ENCODE measurements around the gene TBX1.

The TBX1 gene

DNA sequence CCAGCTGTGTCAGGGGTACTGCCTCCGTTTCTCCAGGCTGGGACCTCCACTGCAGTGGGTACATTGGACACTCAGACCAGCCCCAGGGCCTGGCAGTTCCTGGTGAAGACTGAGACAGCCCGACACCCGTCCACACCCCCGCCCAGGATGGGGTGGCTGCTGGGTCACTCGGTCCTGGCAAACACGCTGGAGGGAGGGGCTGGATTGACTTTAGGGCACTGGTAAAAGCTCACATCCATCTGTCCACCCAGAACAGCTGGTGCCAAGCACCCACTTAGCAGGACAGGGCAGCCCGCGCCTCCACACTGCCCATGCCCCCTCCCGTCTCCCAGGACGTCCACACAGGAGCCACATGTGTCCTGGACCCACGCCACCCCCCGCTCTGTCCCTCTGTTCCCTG is 10.7 kb upstream of the TBX1 start:
- H3K4me2 ChIP-seq (ENCODE audit: low read length): no peak overlapping the region
- no peaks in the 10 kb centered on the region for H3K9me3 ChIP-seq (ENCODE audit: control insufficient read depth, insufficient read depth, low read length)
- H3K4me1 ChIP-seq (ENCODE audit: control insufficient read depth, low read length): no peaks in the 10 kb centered on the region
- H3F3A ChIP-seq (ENCODE audit: control insufficient read depth, insufficient read depth): no peaks in the 10 kb centered on the region
- no peaks in the 10 kb centered on the region for H3K9me2 ChIP-seq (replicated peaks; ENCODE audit: control insufficient read depth, low read length)
- H3K27ac ChIP-seq (ENCODE audit: low read depth, low read length): no peak overlapping the region
- no peaks in the 10 kb centered on the region for H3K36me3 ChIP-seq (ENCODE audit: control insufficient read depth, low read length)
- H4K20me1 ChIP-seq (ENCODE audit: control insufficient read depth, insufficient read depth, low read depth, low read length): no peaks in the 10 kb centered on the region
- no peak overlapping the region for H3K4me3 ChIP-seq (ENCODE audit: low read length)
- no peak for TF ChIP-seq EZH2phosphoT487 (IDR thresholded peaks at IDR 0.05; ENCODE audit: borderline replicate concordance, low read length)
- TF ChIP-seq, protein P1, sequence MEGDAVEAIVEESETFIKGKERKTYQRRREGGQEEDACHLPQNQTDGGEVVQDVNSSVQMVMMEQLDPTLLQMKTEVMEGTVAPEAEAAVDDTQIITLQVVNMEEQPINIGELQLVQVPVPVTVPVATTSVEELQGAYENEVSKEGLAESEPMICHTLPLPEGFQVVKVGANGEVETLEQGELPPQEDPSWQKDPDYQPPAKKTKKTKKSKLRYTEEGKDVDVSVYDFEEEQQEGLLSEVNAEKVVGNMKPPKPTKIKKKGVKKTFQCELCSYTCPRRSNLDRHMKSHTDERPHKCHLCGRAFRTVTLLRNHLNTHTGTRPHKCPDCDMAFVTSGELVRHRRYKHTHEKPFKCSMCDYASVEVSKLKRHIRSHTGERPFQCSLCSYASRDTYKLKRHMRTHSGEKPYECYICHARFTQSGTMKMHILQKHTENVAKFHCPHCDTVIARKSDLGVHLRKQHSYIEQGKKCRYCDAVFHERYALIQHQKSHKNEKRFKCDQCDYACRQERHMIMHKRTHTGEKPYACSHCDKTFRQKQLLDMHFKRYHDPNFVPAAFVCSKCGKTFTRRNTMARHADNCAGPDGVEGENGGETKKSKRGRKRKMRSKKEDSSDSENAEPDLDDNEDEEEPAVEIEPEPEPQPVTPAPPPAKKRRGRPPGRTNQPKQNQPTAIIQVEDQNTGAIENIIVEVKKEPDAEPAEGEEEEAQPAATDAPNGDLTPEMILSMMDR (IDR thresholded peaks at IDR 0.05; ENCODE audit: low read depth, low read length, poor library complexity, severe bottlenecking): no peak
- H3K27me3 ChIP-seq (ENCODE audit: control insufficient read depth, low read length): peaks cover 23% of the 10 kb centered on the region
- no peaks in the 10 kb centered on the region for H3K79me2 ChIP-seq (ENCODE audit: control insufficient read depth, low read length)

DNA sequence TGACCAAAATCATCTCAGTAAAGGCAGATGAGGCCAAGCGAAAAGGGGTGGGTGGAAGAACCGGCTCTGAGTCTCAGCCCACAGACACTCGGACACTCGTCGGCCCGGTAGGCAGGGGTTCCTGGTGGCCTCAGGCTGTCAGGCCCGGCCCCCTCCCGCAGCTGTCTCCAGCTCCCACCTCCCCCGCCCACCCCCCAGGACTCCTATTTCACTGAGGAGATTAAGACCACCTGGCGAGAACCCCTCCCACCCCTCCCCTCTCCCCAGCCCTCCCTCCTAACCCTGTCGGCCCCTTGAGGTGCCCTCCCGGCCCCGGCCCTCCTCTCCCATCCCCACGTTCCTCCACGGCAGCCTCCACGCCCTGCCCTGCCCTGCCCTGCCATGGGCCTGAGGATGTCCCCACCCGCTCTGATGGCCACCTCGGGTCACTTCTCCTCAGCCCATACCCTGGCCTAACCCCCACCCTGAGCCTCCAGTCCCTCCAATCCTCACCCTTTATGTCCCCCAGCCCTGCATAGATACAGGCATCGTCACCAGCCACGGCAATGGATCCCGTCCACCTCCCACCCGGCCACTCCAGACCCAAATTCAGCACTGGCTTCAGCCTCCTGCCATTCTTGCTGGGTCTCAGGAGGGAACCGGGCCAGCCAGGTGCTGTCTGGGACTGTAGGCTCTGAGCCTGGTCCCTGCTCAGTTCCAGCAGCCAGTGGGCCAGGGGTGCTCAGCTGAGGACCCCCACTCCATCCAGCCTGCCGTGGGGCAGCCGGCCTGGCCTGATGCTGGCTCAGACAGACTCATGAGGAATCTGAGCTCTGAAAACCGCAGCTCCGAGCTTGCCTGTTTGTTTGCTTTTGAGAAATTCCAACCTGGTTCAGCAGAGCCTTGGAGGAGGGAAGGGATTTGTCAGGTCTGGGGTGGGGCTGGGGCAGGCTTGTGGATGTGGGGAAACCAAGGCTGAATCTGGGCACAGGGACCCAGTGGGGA is 9.8 kb upstream of the TBX1 start:
- Histone ChIP-seq H3K4me1 (ENCODE audit: control insufficient read depth, low read length) (no peaks in the 10 kb centered on the region), H3K9me3 (ENCODE audit: control insufficient read depth, insufficient read depth, low read length) (no peaks in the 10 kb centered on the region), H4K20me1 (ENCODE audit: control insufficient read depth, insufficient read depth, low read depth, low read length) (no peaks in the 10 kb centered on the region), H3K79me2 (ENCODE audit: control insufficient read depth, low read length) (no peaks in the 10 kb centered on the region), H3K4me3 (ENCODE audit: low read length) (no peak overlapping the region), H3K27me3 (ENCODE audit: control insufficient read depth, low read length) (peaks cover 32% of the 10 kb centered on the region), H3K27ac (ENCODE audit: low read depth, low read length) (no peak overlapping the region), H3F3A (ENCODE audit: control insufficient read depth, insufficient read depth) (no peaks in the 10 kb centered on the region), H3K36me3 (ENCODE audit: control insufficient read depth, low read length) (no peaks in the 10 kb centered on the region), H3K4me2 (ENCODE audit: low read length) (no peak overlapping the region), H3K9me2 (replicated peaks; ENCODE audit: control insufficient read depth, low read length) (no peaks in the 10 kb centered on the region)
- no peak for TF ChIP-seq EZH2phosphoT487 (IDR thresholded peaks at IDR 0.05; ENCODE audit: borderline replicate concordance, low read length)
- TF ChIP-seq, protein P1 (IDR thresholded peaks at IDR 0.05; ENCODE audit: low read depth, low read length, poor library complexity, severe bottlenecking): no peak

DNA sequence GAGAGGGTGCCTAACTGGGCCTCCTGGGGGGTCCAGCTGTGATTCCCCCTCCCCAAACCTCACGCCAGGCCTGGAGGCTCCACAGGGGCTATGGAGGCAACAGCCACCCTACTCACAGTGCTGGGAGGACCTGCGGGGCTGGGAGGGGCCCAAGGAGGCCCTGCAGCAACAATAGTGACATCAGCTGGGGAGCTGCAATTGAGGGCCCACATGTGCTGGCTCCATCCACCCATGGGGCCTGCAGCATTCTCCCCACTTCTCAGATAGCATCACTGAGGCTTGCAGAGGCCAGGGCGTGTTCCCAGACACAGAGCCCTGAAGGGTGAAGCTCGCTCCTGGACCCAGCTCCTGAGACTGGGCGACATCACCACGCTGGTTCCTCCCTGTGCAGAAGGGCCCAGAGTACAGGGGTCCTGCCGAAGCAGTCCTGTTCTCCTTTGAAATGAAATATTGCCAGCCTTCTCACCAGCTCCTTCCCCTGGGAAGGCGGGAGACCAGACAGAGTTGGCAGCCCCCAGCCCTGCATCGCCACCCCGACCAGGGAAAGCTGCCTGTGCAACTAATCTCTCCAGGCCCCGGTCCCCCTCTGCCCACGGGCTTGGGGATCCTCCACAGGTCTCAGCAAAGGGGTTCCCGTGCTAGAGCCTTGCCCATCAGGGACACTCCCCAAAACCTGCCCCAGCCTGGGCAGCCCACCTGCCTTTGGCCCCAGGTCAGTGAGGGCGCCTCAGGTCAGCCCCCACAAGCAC is 8.9 kb upstream of the TBX1 start:
- Histone ChIP-seq H3F3A (ENCODE audit: control insufficient read depth, insufficient read depth) (no peaks in the 10 kb centered on the region), H3K4me3 (ENCODE audit: low read length) (no peak overlapping the region), H3K9me2 (replicated peaks; ENCODE audit: control insufficient read depth, low read length) (no peaks in the 10 kb centered on the region), H3K79me2 (ENCODE audit: control insufficient read depth, low read length) (no peaks in the 10 kb centered on the region), H4K20me1 (ENCODE audit: control insufficient read depth, insufficient read depth, low read depth, low read length) (no peaks in the 10 kb centered on the region), H3K9me3 (ENCODE audit: control insufficient read depth, insufficient read depth, low read length) (no peaks in the 10 kb centered on the region), H3K4me2 (ENCODE audit: low read length) (no peak overlapping the region), H3K27me3 (ENCODE audit: control insufficient read depth, low read length) (peaks cover 41% of the 10 kb centered on the region), H3K27ac (ENCODE audit: low read depth, low read length) (no peak overlapping the region), H3K36me3 (ENCODE audit: control insufficient read depth, low read length) (no peaks in the 10 kb centered on the region), H3K4me1 (ENCODE audit: control insufficient read depth, low read length) (peaks cover 7% of the 10 kb centered on the region)
- TF ChIP-seq EZH2phosphoT487 (IDR thresholded peaks at IDR 0.05; ENCODE audit: borderline replicate concordance, low read length): no peak
- TF ChIP-seq, protein P1 (IDR thresholded peaks at IDR 0.05; ENCODE audit: low read depth, low read length, poor library complexity, severe bottlenecking): no peak

Measured in DOHH2 (cell line).